GM19193 (cell line): Measurements from ENCODE around the gene CPTP.

Experiments
- POLR2A ChIP-seq: IDR thresholded peaks from 4 replicates; pipeline ENCODE4 v1.6.1; 2011; ENCODE audit not compliant: insufficient read depth, insufficient read length; ENCODE audit errors: extremely low read depth

Gene CPTP

DNA sequence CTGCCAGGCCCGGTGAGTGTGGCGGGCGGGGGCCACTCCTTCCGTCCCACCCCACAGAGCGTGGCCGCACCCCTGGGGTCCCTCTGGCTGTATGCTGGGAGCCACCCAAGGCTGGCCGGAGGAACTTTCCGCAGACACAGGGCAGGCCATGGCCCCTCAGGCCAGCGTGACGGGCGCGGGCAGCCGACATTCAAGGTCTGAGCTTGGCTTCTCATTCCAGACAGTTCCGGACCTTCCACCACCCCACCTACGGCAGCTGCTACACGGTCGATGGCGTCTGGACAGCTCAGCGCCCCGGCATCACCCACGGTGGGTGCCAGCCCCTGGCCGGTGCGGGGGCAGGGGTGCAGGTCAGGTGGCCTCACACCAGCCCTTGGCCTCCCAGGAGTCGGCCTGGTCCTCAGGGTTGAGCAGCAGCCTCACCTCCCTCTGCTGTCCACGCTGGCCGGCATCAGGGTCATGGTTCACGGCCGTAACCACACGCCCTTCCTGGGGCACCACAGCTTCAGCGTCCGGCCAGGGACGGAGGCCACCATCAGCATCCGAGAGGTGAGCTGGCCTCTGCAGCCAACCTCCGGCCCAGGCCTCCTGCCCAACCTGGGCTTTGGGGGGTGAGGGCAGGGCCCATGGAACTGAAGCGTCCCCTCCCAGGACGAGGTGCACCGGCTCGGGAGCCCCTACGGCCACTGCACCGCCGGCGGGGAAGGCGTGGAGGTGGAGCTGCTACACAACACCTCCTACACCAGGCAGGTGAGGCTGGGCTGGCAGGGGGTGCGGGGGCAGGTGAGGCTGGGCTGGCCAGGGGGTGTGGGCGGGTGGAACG, 37.1 kb upstream of the CPTP start:
- no peak for TF ChIP-seq POLR2A

DNA sequence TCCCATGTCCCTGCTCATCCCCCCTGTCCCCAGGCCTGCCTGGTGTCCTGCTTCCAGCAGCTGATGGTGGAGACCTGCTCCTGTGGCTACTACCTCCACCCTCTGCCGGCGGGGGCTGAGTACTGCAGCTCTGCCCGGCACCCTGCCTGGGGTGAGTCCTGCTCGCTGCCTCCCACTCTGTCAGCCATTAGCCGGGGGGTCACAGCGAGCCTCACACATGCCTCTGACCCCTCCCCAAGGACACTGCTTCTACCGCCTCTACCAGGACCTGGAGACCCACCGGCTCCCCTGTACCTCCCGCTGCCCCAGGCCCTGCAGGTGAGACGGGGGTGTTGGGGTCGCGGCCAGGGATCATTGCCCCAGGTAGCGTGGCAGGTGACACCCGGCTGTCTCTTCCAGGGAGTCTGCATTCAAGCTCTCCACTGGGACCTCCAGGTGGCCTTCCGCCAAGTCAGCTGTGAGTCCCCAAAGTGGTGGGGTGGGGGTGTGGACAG, 34.3 kb upstream of the CPTP start:
- TF ChIP-seq POLR2A, result no peak

DNA sequence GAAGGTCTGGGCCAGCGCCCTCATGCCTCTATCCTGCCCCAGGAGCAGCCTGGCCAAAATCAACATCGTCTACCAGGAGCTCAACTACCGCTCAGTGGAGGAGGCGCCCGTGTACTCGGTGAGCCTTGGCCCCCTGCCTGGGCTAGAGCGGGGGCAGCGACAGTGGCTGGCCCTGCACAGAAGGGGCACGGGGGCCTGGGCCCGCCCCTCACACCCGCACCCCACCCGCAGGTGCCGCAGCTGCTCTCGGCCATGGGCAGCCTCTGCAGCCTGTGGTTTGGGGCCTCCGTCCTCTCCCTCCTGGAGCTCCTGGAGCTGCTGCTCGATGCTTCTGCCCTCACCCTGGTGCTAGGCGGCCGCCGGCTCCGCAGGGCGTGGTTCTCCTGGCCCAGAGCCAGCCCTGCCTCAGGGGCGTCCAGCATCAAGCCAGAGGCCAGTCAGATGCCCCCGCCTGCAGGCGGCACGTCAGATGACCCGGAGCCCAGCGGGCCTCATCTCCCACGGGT, 33.5 kb upstream of the CPTP start:
- no peak for TF ChIP-seq POLR2A

DNA sequence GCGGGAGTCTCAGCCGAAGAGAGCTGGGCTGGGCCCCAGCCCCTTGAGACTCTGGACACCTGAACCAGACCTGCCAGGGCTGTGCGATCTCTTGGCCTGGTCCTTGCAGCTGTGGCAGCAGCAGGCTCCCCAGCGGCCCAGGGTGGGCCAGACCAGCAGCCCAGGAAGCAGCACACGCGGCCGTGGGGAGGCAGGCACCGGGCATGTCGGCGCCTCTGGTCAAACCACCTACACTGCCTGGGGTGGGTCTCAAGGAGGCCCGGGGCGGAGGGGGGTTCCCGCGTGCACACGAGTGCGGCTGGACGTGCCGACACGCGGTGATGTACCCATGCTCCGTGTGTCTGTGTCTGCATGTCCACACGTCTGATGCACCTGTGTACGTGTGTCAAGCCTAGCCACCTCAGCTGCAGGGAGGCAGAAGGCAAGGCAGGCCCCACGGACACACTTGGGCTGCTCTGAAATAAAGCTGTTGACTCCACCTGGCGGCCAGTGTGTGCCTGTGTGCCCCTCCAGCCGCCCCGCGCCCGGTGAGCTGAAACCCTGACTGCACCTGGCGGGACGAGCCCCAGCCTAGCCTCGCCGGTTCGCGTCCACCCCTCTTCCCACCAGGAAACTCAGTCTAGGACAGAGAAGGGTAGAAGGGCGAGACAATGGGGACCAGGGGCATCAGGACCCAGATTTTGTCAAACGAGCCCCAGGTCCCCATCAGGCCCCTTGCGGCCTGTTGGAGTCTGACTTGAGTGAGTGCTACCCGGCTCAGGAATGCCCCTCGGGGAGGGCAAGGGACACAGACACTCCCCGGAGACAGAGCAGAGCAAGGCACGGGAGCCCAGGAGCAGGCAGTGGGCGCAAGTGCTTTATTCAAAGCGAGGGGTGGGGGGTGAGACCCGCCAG, 32.8 kb upstream of the CPTP start:
- TF ChIP-seq POLR2A, result no peak

DNA sequence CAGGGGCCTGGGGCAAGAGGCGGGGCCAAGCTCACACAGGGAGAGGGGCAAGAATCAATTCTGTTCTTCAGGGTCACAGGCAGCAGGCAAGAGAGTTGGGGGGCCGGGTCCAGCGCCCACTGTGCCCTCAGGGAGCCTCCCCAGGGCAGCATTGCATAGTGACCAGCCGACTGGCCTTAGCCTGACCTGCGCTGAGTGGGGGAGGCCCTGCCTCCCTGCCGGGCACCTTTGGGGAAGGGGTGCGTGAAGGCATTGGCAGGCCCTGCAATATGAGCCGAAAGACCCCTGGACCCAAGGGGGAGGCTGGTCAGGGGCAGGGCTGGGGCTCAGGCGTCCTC, 32.2 kb upstream of the CPTP start:
- no peak for TF ChIP-seq POLR2A

DNA sequence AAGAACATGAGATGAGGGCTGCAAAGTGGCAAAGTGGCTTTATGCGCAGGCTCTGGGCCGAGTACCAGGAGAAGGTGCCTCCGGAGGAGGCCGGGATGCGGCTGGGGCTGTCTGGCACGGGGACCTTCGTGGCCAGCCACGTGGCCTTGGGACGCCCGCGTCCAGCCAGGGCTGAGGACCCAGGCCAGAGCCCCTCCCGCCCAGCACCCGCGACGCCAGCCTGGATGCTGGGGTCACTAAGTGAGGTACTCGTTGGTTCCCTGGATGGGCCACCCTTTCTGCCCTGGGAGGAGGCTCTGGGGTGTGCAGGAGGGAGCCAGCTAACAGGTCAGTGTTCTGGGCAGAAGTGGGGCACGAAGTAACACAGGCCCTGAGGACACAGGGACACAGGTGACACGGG, 31.8 kb upstream of the CPTP start:
- TF ChIP-seq POLR2A, result no peak

DNA sequence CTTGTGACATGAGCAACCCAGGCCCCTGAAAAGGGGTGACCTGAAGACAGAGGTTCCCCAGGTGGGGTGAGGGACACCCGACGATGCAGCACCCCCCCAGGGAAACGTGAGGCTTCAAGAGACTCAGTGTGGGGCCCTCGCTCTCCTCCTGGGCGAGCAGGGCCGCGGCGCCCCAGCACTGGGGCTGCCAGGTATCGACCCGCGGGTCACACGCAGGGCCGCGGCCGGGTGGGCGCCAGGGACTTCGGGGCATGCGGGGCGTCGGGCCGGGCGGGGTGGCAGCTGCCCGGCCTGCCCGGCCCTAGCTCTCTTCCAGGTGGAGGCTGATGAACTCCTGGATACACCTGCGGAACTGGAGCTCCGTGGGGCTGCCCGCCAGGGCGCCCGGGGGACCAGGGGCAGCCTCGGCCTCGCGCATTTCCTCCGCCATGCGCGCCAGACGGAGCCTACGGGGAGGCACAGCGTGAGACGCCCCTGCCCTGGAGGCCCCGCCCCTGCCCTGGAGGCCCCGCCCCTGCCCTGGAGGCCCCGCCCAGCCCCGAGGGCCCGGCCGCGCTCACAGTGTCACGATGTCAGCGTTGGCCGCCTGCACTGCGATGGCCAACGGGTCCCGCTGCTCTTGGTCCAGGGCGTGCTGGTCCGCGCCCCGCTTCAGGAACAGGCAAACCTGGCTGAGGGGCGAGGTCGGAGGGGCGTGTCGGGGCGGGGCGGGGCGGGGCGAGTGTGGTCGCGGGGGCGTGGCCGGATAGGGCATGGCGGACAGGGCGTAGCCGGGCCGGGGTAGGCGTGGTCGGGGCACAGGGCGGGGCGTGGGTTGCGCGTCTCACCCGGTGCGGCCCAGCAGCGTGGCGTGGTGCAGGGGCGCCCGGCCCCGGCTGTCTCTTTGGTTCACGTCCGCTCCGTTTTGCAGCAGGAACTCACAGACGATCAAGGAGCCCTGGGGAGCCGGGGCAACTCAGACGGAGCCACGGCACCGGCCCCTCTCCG, 31.0 kb upstream of the CPTP start:
- TF ChIP-seq POLR2A, result no peak

DNA sequence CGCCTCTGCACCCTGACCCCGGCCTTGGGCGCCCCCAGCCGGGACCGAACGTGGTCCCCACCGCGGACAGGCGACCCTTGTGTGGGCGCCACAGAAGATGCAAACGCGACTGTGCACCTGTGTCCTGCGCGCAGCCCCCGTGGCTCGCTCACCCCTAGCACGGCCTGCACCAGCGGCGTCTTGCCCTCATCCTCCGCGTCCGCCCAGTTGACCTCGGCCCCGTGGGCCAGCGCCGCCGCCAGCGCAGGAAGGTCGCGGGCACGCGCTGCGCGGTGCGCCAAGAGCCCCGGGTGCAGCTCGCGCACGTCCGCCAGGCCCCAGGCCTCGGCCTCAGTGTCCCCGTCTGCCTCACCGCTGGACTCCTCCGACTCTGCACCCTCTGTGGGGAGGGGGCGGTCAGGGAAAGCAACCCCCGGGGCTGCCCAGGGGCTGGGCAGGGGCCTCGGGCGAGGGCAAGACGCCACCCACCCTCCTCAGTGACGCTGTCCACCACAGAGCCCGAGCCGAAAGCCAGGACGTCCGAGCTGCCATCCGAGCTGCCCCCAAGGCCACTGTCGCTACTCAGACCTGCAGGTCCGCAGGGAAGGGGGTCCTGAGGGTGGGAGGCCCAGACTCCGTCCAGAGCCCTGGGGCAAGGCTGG, 30.2 kb upstream of the CPTP start:
- TF ChIP-seq POLR2A, result no peak

DNA sequence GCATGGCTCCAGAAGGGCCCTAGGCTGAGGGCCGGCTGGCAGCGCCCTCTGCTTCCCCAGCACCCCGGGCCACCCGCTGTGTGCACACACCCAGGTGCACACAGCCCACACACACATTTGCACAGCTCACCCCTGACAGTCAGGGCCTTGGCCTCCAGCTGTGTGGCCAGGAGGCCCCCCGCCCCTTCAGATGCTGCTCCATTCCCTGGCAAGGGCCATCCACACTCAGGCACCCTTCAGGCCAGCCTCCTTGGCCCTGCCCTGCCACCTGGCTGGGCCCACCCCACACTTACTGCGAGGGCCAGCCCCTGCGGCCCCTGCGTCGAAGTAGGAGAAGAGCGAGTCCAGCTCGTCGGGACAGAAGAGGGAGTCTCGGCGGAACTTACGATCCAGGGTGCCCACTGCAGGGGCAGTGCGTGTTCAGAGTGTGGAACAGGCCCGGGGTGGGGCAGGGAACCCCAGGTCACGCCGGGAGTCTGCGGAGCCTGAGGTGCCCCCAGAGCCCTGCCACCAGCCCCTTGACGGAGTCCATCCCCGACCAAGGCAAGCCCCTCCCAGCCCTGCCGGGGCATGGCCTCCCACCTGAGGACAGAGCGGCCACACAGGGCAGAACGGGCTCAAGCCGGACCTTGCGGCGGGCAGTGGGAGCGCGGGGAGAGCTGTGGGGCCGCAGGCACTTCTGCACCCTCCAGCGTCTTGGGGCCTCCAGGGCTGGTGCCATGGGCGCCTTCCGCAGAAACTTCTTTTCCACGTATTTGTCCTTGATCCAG, 29.3 kb upstream of the CPTP start:
- TF ChIP-seq POLR2A, result no peak

DNA sequence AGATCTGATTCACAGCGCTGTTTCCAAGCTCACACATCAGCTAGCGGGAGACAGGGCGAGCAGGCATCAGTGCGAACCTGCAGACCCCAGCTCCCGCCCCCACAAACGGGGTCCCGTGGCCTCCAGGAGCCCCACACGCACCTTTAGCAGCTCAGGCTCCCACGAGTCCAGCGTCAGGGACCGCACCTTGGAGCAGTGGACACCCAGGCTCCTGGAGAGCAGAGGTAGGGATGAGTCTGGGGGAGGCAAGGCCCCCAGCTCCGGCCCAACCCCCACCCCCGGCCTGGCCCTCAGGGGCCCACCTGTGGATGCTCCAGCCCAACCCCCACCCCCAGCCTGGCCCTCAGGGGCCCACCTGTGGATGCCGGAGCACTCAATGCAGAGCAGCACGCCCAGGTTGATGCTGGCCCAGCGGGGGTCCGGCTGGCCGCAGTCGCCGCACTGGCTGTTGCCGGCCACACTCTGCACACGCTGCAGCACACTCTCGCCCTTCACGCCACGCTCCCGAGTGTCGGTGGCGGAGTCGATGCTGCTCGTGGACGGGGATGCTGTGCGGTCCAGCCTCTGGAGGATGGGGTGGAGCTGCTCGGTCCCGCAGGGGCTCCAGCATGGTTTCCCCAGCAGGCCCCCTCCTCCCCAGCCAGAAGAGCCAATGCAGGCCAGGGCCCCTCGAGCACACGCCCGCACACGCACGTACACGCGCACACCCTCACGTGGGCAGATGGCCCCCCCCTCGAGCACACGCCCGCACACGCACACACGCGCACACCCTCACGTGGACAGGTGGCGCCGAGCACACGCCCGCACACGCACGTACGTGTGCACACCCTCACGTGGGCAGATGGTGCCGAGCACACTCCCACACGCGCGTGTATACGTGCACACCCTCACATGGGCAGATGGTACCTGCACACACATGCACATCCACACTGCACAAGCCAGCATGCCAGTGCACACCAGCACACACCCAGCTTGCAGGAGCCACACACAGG, 28.2 kb upstream of the CPTP start:
- no peak for TF ChIP-seq POLR2A

DNA sequence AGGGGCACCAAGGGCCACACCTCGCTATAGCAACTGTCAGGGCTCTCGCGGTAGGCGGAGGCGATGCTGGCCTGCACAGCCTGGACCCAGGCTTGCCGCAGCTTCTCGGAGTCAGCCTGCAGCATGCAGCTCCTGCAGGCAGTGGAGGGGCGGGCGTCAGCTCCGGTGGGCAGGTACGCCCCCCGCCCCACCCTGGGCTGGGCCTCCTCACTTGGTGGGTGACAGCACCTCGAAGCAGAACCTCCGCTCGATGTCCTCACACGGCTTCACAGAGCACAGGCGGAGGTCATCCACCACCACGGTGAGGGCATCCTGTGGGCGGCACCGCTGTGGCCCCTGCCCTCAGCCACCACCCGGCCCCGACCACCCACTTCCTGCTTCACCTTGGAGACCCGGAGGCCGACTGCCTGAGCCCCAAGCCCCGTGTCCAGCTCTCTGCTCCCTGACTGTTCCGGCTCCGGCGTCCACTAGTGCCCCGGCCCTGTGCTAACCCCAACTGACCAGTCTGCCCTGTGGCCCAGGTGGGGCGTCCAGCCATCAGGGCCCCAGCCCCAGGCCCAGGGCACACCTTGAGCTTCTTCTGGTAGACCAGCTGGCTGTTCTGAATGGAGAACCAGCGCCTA, 26.7 kb upstream of the CPTP start:
- TF ChIP-seq POLR2A, result no peak

DNA sequence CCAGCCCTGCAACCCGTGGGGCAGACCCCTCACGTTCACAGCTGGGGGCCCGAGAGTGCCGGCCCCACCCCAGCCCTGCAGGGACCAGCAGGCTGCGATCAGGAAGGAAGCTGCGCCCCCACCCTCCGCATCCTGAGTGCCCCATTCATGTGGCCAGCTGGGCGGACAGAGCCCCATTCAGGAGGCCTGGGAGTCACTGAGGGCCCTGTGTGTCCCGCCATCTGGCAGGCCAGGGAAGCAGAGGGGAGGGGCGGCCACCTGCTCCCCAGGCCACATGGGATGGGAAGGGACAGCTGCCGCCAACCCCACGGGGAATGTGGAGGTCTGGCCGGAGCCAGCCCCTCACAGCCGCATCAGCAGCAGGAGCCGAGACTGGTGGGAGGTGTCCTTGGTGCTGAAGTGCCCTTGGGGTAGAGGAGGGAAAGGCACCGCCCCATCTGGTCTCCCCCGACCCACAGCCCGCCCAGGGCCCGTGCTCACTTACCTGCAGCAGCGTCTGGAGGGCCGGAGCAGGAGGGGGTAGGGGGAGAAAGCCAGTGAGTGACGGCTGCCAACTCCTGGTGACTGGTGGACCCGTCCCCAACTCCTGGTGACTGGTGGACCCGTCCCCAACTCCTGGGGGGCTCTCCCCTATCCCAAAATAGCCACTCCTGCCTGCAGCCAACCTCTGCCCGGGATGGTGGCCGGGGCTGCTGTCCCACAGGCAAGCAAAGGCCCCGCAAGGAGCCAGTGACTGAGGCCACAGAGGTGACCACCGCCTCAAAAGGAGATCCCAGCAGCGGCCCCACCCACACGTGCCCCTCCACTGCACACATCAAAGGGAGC, 25.5 kb upstream of the CPTP start:
- no peak for TF ChIP-seq POLR2A
